AG10803 (cell line): ENCODE data around the gene AP1B1.

Experiments
- DNase-seq: peaks from one replicate; pipeline ENCODE4 v3.0.0; 2010; ENCODE audit warnings: low read depth
- H3K4me3 ChIP-seq: 2 replicates; pipeline ENCODE4 v1.5.1; 2011; ENCODE audit warnings: mild to moderate bottlenecking, low read length, control low read depth
- TF ChIP-seq, protein P1 (sequence below): conservative IDR thresholded peaks from 2 replicates; pipeline ENCODE4 v1.5.1; 2011; ENCODE audit warnings: mild to moderate bottlenecking, low read length, control low read depth, inconsistent platforms

The AP1B1 gene

DNA sequence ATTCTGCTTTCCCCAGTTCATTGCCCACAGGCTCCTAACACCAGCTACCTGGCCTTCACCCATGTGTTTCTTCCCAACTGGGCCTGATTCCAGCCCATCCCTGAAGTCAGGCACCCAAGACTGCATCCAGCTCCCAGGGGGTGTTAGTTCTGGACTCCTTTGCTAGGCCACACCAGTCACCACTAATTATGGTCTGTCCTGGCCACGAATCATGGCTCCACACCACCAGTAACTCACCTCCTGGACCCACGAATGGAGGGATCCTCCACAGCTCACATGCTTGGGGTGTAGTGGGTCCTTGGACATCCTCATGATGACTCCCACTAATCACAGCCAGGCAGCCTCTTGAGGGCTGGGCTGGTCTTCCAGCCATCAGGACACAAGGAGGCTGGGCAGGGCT is 69.3 kb downstream of the AP1B1 start:
- TF ChIP-seq, protein P1, sequence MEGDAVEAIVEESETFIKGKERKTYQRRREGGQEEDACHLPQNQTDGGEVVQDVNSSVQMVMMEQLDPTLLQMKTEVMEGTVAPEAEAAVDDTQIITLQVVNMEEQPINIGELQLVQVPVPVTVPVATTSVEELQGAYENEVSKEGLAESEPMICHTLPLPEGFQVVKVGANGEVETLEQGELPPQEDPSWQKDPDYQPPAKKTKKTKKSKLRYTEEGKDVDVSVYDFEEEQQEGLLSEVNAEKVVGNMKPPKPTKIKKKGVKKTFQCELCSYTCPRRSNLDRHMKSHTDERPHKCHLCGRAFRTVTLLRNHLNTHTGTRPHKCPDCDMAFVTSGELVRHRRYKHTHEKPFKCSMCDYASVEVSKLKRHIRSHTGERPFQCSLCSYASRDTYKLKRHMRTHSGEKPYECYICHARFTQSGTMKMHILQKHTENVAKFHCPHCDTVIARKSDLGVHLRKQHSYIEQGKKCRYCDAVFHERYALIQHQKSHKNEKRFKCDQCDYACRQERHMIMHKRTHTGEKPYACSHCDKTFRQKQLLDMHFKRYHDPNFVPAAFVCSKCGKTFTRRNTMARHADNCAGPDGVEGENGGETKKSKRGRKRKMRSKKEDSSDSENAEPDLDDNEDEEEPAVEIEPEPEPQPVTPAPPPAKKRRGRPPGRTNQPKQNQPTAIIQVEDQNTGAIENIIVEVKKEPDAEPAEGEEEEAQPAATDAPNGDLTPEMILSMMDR, result no peak
- no peak overlapping the region for H3K4me3 ChIP-seq
- DNase-seq, result no peak

DNA sequence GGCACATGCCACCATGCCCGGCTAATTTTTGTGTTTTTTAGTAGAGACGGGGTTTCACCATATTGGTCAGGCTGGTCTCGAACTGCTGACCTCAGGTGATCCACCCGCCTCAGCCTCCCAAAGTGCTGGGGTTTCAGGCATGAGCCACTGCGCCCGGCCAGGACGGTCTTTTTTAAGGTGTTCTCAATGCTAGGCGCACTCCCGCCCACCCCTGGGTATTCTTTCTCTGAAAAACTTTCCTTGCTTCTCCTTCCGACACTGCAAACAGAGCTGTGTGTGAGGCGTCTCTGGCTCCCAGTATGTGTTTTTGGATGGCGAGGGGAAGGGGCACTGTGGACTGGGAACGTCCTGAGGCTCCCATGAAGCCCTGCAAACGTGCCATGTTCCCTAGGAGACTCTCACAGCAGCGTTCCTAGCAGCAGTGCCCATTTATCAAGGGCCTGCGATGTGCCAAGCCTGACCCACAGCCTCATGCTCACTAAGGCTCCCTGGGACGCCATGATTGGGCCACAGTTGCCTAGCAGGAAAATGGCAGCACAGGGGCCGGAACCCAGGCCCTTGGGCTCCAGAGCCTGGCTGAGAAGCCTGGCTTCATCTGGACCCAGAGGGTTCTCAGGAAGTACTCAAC is 70.4 kb downstream of the AP1B1 start:
- no peak for DNase-seq
- no peak overlapping the region for H3K4me3 ChIP-seq
- TF ChIP-seq, protein P1, result no peak

DNA sequence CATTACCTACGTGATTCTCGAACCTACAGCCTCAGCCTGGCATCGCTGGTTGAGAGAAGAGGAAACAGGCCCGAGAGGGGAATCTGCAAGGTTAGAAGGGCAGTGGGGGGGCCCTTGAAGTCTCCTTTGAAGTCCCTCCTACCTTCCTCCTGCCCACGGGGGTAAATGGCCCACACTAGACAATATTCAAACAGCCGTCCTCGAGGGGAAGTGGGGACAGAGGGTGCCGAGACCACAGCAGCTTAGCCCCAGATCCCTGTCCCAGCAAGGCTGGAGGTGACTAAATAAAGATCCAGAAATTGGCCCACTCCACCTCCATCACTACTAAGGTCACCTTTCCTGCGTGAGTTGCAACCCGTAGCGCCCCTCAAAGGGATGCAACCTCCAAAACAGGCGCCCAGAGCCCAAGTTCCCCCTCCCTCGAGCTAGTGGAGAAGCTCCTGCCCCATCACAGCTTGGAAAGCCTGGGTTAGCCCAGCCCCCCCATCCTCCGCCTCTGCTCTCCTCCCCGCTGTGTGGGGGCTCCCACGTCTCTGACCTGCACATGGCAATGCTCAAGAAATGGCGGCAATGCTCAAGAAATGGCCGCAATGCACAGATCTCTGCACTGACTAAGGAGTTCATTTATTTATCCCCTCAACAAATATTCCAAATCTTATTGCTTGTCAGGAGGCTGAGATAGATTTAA is 72.1 kb downstream of the AP1B1 start:
- H3K4me3 ChIP-seq, result no peak overlapping the region
- no peak for DNase-seq
- TF ChIP-seq, protein P1, result no peak

DNA sequence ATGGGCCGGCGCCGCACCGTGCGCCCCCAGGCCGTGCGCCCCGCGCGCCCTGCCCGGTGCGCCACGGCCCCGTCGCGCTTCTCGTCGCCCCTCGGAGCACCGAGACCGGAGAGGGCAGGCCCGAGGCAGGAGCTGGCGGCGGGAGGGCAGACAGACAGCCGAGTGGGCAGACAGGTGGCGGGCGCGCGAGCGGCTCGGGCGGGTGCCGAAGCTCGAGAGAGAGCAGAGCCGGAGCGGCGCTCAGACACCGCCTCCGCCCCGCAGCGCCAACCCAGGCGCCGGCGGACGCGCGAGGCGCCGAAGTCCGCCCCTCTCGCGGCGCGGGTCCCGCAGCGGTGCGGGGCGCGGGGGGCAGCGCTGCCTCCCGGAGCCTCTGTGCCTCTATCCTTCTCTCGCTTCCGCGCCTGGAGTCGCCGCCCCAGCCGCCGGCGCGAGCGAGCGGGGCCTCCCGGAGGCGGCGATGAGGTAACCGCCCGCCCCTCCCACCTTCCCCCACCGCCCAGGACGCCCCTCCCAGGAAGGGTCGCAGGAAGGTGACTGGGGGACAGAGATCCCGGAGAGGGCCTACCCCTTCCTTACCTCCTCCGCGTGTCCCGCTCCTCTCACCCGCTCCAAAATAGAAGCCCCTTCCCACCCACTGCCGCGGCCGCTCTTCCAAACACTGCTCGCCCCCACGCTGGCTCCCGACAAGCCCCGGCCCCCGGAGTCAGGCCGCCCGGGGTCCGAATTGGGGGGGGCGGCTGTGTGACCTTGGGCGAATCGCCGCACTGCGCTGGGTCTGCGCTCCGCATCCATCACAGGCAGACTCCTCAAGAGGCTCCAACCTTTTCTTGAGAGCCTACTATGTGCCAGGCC is 72.9 kb downstream of the AP1B1 start, which contains the start of gene RASL10A:
TSS of gene RASL10A (minus strand) at position 412 of the 855 bp plus-strand sequence. CDS start 451 bp downstream, outside the sequence.
- TF ChIP-seq, protein P1, result no peak
- H3K4me3 ChIP-seq, result no peak within 1 kb of the TSS
- DNase-seq, result no peak

DNA sequence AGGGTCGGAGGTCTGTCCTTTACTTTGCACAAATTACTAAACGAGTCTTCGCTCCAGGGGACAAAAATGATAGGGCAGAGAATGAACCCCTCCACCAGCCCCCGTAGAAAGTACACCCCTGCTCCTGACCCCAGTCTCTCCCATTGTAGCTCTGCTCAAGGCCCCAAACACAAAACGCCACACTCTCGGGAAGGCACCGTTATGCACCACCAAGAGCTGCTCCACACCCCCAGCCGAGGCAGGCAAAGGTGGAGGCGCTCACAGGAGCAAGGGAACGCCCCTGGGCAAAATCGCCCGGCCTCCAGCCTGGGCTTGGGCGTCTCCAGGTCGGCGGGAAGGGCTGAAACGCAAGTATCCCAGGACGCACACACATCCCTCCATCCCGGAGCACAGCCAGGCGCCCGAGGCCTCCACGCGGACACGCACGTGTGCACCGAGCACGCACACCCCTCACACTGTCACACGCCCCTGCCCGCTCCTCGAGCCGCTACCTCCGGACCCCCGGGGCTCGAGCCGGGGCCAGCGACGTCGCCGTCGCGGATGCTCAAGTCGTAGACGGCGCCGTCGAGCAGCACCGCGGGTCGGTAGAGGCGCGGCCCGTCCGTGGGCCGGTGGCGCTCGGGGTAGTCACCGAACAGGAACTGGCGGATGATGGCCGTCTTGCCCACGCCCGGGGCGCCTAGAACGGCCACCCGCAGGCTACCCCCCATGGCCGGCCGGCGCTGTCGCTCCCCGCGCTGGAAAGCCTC is 73.7 kb downstream of the AP1B1 start:
- DNase-seq, result no peak
- H3K4me3 ChIP-seq, result no peak overlapping the region
- TF ChIP-seq, protein P1, result no peak

DNA sequence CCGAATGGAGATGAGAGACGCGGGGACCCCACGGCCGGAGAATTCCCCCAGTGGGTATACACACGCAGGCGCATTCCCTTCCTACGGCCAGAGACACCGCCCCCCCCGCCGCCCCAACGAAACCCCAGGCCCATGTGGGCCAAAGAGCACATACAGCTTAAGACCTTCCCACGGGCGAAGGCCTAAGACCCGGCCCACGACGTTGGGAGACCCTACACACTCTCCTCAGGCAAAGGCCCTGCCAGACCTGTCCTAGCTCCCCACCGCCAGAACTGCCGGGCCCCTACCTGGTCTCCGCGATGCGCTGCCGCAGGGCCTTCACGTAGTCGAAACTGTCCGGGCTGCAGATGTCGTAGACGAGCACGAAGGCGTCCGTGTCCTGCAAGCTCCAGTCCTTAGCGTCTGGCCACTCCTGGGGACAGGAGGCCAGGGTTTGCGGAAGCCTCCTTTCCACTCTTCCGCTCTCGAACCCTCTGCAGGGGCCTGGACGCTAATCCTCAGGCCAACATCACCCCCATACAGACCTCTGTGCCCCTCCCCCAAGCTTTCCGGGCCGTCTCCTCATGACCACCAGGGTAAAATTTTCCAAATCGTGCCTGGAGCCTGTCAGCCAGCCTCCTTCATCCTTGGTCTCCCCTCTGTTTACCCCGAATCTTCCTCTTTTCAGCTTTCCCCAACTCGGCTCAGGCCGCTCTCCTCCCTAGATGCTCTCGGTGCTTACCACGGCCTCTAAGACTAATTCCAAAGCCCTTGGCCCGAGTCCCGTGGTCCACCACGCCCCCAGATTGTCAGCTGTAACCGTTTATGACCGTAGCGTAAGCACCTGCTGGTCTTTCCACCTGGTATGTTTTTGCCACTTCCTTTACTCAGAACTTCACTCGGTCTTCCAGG is 74.5 kb downstream of the AP1B1 start:
- no peak for DNase-seq
- TF ChIP-seq, protein P1, result no peak
- H3K4me3 ChIP-seq, result no peak overlapping the region
